H1 (cell line): ENCODE measurements around the gene RAB40C. TPM values are rescaled to one million over a fixed set of nuclear protein-coding genes. Genes with fewer than 3 reads are reported as not detected.

ENCODE experiments used
- CTCF ChIA-PET: fragments of 300-600 bp; sonication (Branson Sonifier 250); formaldehyde crosslinking; loops from one replicate; lab custom pipeline; 2021; ENCODE audit not compliant: partially characterized antibody; lab: Charles Lee
- POLR2A ChIA-PET: fragments of 300-600 bp; sonication (Branson Sonifier 250); formaldehyde crosslinking; loops from one replicate; lab custom pipeline; 2021; ENCODE audit warnings: inconsistent platforms; ENCODE audit not compliant: partially characterized antibody; lab: Charles Lee
- DNase-seq, 2 experiments: peaks; one replicate each; pipeline versions ENCODE4 v3.0.0 to v3.0.0-alpha.2; 2010 to 2022; ENCODE audit warnings: low spot score in 2 of 2, low read depth in 1 of 2, mixed read lengths in 1 of 2
- FAIRE-seq: peaks from 2 replicates; lab custom pipeline; 2011; peaks lifted over from hg19 to GRCh38; lab: Jason Lieb, UNC
- H2AFZ ChIP-seq: 2 replicates; pipeline ENCODE4 v1.8.1; 2012; ENCODE audit warnings: low read length, inconsistent platforms
- H2AK5ac ChIP-seq: 2 replicates; pipeline ENCODE4 v1.6.1; 2013; ENCODE audit warnings: low read depth, low read length
- H2BK120ac ChIP-seq: replicated peaks from 2 replicates; pipeline ENCODE3; 2013; ENCODE audit warnings: low read depth, low read length, inconsistent platforms
- H2BK12ac ChIP-seq: 2 replicates; pipeline ENCODE4 v1.6.1; 2013; ENCODE audit warnings: low read depth, low read length
- H2BK15ac ChIP-seq: 2 replicates; pipeline ENCODE4 v1.6.1; 2013; ENCODE audit warnings: low read length
- H2BK20ac ChIP-seq: 2 replicates; pipeline ENCODE4 v1.6.1; 2013; ENCODE audit warnings: low read length
- H2BK5ac ChIP-seq: 2 replicates; pipeline ENCODE4 v1.6.1; 2013; ENCODE audit warnings: low read depth, low read length
- H3K14ac ChIP-seq: 2 replicates; pipeline ENCODE4 v1.6.1; 2013; ENCODE audit warnings: inconsistent platforms; ENCODE audit not compliant: insufficient read length
- H3K18ac ChIP-seq: 2 replicates; pipeline ENCODE4 v1.6.1; 2013; ENCODE audit warnings: low read length; ENCODE audit errors: extremely low read depth
- H3K23ac ChIP-seq: 2 replicates; pipeline ENCODE4 v1.6.1; 2013; ENCODE audit warnings: inconsistent platforms; ENCODE audit not compliant: insufficient read length
- H3K23me2 ChIP-seq: 2 replicates; pipeline ENCODE4 v1.6.1; 2013; ENCODE audit warnings: low read depth, low read length
- H3K27ac ChIP-seq: 2 replicates; pipeline ENCODE4 v1.6.1; 2011; ENCODE audit warnings: low read depth, low read length, inconsistent platforms
- H3K27me3 ChIP-seq, 4 experiments: replicated peaks in 1 of 4; 1 replicate in 1 of 4; 2 replicates in 3 of 4; pipeline versions ENCODE4 v1.6.1 to v1.8.1; 2011 to 2013; ENCODE audit warnings: low read length in 3 of 4, mild to moderate bottlenecking in 3 of 4, inconsistent platforms in 2 of 4, mixed read lengths in 2 of 4, moderate library complexity in 1 of 4; ENCODE audit not compliant: control insufficient read depth in 3 of 4, insufficient read depth in 3 of 4; ENCODE audit errors: extremely low read depth in 1 of 4
- H3K36me3 ChIP-seq, 4 experiments: 2 replicates each; pipeline versions ENCODE4 v1.6.1 to v1.8.1; 2011 to 2013; ENCODE audit warnings: mild to moderate bottlenecking in 4 of 4, low read length in 3 of 4, moderate library complexity in 2 of 4, control low read depth in 1 of 4, inconsistent platforms in 1 of 4; ENCODE audit not compliant: insufficient read depth in 4 of 4, control insufficient read depth in 2 of 4
- H3K4ac ChIP-seq: replicated peaks from 2 replicates; pipeline ENCODE3; 2013; ENCODE audit warnings: low read length, low read depth, mixed read lengths, inconsistent platforms; ENCODE audit not compliant: insufficient read length
- H3K4me1 ChIP-seq, 4 experiments: replicated peaks in 1 of 4; 1 replicate in 1 of 4; 2 replicates in 3 of 4; pipeline versions ENCODE4 v1.6.1 to v1.8.1; 2011 to 2013; ENCODE audit warnings: low read length in 3 of 4, inconsistent platforms in 2 of 4, mixed read lengths in 1 of 4; ENCODE audit not compliant: insufficient read depth in 4 of 4, control insufficient read depth in 3 of 4
- H3K4me2 ChIP-seq, 2 experiments: 2 replicates each; pipeline versions ENCODE4 v1.6.1 to v1.8.1; 2011 to 2013; ENCODE audit warnings: low read depth in 2 of 2, low read length in 2 of 2, control low read depth in 1 of 2, inconsistent platforms in 1 of 2, mild to moderate bottlenecking in 1 of 2; ENCODE audit not compliant: insufficient read depth in 1 of 2
- H3K4me3 ChIP-seq, 4 experiments: fragments of 200-600, 300-600 bp in 1 of 4; sonication (generic), shearing (Covaris generic), sonication (Bioruptor Twin) in 1 of 4; 2 replicates each; pipeline versions ENCODE4 v1.5.1 to v1.8.1; 2011 to 2016; ENCODE audit warnings: low read length in 4 of 4, low read depth in 3 of 4, control low read depth in 2 of 4, inconsistent platforms in 2 of 4, mild to moderate bottlenecking in 2 of 4, mixed read lengths in 1 of 4, moderate library complexity in 1 of 4; ENCODE audit not compliant: insufficient read depth in 2 of 4; ENCODE audit errors: extremely low read depth in 1 of 4
- H3K56ac ChIP-seq: replicated peaks from 2 replicates; pipeline ENCODE3; 2013; ENCODE audit warnings: low read depth, mild to moderate bottlenecking, mixed read lengths, low read length, inconsistent platforms; ENCODE audit not compliant: insufficient read length
- H3K79me1 ChIP-seq: 2 replicates; pipeline ENCODE4 v1.6.1; 2013; ENCODE audit warnings: low read depth, low read length, control low read depth
- H3K79me2 ChIP-seq, 2 experiments: 2 replicates each; pipeline versions ENCODE4 v1.6.1 to v1.8.1; 2012 to 2013; ENCODE audit warnings: low read length in 2 of 2, mild to moderate bottlenecking in 2 of 2, inconsistent platforms in 1 of 2; ENCODE audit not compliant: insufficient read depth in 2 of 2, control insufficient read depth in 1 of 2
- H3K9ac ChIP-seq, 4 experiments: replicated peaks in 1 of 4; 1 replicate in 1 of 4; 2 replicates in 3 of 4; pipeline versions ENCODE4 v1.6.1 to v1.8.1; 2011 to 2013; ENCODE audit warnings: low read depth in 3 of 4, low read length in 3 of 4, control low read depth in 2 of 4, mild to moderate bottlenecking in 2 of 4, moderate library complexity in 2 of 4, inconsistent platforms in 1 of 4; ENCODE audit errors: extremely low read depth in 1 of 4
- H3K9me3 ChIP-seq, 2 experiments: 2 replicates each; pipeline versions ENCODE4 v1.6.1 to v1.8.1; 2012 to 2013; ENCODE audit warnings: mild to moderate bottlenecking in 2 of 2, moderate library complexity in 2 of 2, control low read depth in 1 of 2, inconsistent platforms in 1 of 2, low read depth in 1 of 2, low read length in 1 of 2, mixed read lengths in 1 of 2; ENCODE audit not compliant: insufficient read depth in 2 of 2
- H4K20me1 ChIP-seq, 2 experiments: replicated peaks in 1 of 2; 2 replicates each; pipeline versions ENCODE3 to v1.8.1; 2011 to 2013; ENCODE audit warnings: inconsistent platforms in 2 of 2, low read length in 2 of 2, mild to moderate bottlenecking in 1 of 2; ENCODE audit not compliant: insufficient read depth in 2 of 2, control insufficient read depth in 1 of 2
- H4K5ac ChIP-seq: 2 replicates; pipeline ENCODE4 v1.6.1; 2013; ENCODE audit warnings: low read length, low read depth, mixed read lengths, inconsistent platforms; ENCODE audit not compliant: insufficient read length
- H4K8ac ChIP-seq: 2 replicates; pipeline ENCODE4 v1.8.0; 2013; ENCODE audit warnings: mild to moderate bottlenecking, moderate library complexity, low read length, inconsistent platforms; ENCODE audit not compliant: insufficient read depth; ENCODE audit errors: extremely low read depth
- H4K91ac ChIP-seq: replicated peaks from 2 replicates; pipeline ENCODE3; 2013; ENCODE audit warnings: low read length, mixed read lengths, inconsistent platforms; ENCODE audit not compliant: insufficient read length
- BRCA1 ChIP-seq: IDR thresholded peaks from 2 replicates; pipeline ENCODE4 v1.6.1; 2012; ENCODE audit warnings: low read depth, low read length, improper control_type of control experiment
- WGBS, 2 experiments: shearing (Covaris generic) in 1 of 2; methylation state at CpG; one replicate each; pipeline versions ENCODE4 v1.1.6 to v1.1.7; 2013 to 2015; ENCODE audit warnings: low lambda C conversion rate in 2 of 2, mixed read lengths in 2 of 2, inconsistent platforms in 1 of 2, low coverage in 1 of 2, missing lambda C conversion rate in 1 of 2; ENCODE audit not compliant: insufficient replicate concordance in 2 of 2, insufficient coverage in 1 of 2, insufficient read length in 1 of 2; ENCODE audit errors: extremely low coverage in 1 of 2, missing lambda C conversion rate in 1 of 2; 5-methylcytosine and 5-hydroxymethylcytosine counted together
- polyA plus RNA-seq, 7 experiments: library from polyadenylated mRNA; depleted of rRNA in 3 of 7; stranded (reverse) in 5 of 7; unstranded in 2 of 7; fragments of >200 nt in 5 of 7; fragments of 200-250 nt in 2 of 7; gene quantifications; 1 replicate in 5 of 7; 2 replicates in 1 of 7; 4 replicates in 1 of 7; pipeline versions ENCODE4 v1.2.1 to v1.2.3, GENCODE V29; 2011 to 2013; ENCODE audit warnings: missing spikeins in 2 of 7, mixed read lengths in 2 of 7
- total RNA-seq: library from RNA; stranded (reverse); fragmentation: NEBNext Ultra II Directional; extraction: Animal tissue kit (Norgen Biotek cat#: 25700); gene quantifications from 2 replicates; pipeline ENCODE4 v1.2.1, GENCODE V29; 2021
- TF ChIP-seq, protein P1 (sequence below): IDR thresholded peaks from 2 replicates; pipeline ENCODE4 v1.6.1; 2011; ENCODE audit warnings: low read length, improper control_type of control experiment

RAB40C gene
- total and polyA plus RNA-seq, 2 of the 8 experiments (the other 6 are each of a cell fraction or from before 2014, with no cell fraction given): 13.9 to 15.6 TPM

- Histone ChIP-seq H3K4ac (no peak overlapping the region), H3K23ac (no peak overlapping the region), H3K79me1 (peaks cover 6% of the 10 kb centered on the region), H2BK20ac (no peak overlapping the region), H3K79me2 (no peaks in the 10 kb centered on the region), H2AK5ac (no peak overlapping the region), H3K27me3 (no peaks in the 10 kb centered on the region), H2BK5ac (no peak overlapping the region), H4K91ac (no peak overlapping the region), H2BK15ac (no peak overlapping the region), H3K9ac (no peak overlapping the region; a peak in 1 of 7 replicates), H3K18ac (no peak overlapping the region), H4K5ac (no peak overlapping the region), H3K36me3 (no peaks in the 10 kb centered on the region; a peak in 1 of 8 replicates), H3K4me2 (no peak overlapping the region), H3K14ac (no peak overlapping the region), H2BK12ac (no peak overlapping the region), H4K20me1 (peaks cover 1 to 4% of the 10 kb centered on the region in 2 experiments), H3K9me3 (no peaks in the 10 kb centered on the region), H3K4me1 (no peaks in the 10 kb centered on the region; a peak in 1 of 7 replicates), H4K8ac (no peak overlapping the region), H3K4me3 (no peak overlapping the region), H3K23me2 (no peaks in the 10 kb centered on the region), H3K56ac (no peak overlapping the region), H2BK120ac (no peak overlapping the region), H3K27ac (no peak overlapping the region), H2AFZ (no peak overlapping the region)
- ChIA-PET POLR2A (interaction anchor here (0.9 to 1.1 kb wide), 2 partner anchors 15 to 21 kb away, joined by 3 to 4 read pairs; partner anchors contain the start of genes METTL26 and WFIKKN1), CTCF (interaction anchor here (1.2 kb wide), 1 partner anchor 84 kb away, joined by 5 read pairs; no protein-coding TSS in a partner anchor)
- 94% methylated on average over 13 of the region's 13 CpGs; no CpG with 5 or more reads in 1 of the 2 experiments for WGBS, 2 experiments
- no peak for TF ChIP-seq BRCA1
- TF ChIP-seq, protein P1, sequence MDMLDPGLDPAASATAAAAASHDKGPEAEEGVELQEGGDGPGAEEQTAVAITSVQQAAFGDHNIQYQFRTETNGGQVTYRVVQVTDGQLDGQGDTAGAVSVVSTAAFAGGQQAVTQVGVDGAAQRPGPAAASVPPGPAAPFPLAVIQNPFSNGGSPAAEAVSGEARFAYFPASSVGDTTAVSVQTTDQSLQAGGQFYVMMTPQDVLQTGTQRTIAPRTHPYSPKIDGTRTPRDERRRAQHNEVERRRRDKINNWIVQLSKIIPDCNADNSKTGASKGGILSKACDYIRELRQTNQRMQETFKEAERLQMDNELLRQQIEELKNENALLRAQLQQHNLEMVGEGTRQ: no peak
- FAIRE-seq (no peak), DNase-seq (no peak)
Observed at GRCh38 chr16:615122-615521, 25.3 kb downstream of the RAB40C start.
